Measurements from ENCODE around the gene KIF5C. TPM values are rescaled to one million over a fixed set of nuclear protein-coding genes. Genes with fewer than 3 reads are reported as not detected.

Gene KIF5C
- total RNA-seq, 3 donors from 2014 or later, result 2.7 to 13.3 (median 6.2) TPM

DNA sequence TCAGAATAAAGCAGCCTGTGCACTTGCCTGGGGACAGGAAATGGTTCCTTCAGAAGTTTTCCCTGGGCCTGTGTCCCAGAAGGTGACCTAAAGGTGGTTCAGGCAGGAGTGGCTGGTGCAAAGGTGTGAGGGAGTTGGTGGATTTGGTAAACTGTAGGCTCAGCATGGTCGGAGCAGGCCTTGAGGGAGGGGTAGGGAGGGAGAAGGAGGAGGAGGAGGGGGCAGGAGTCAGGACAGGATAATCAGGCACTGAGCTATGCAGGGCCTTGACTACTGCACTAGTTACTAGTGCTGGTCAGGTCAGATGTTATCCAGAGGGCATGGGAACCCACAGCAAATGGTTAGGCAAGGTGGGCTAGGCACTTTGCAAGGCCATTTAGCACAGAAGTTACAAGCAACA, 184.8 kb downstream of the KIF5C start:
- Histone ChIP-seq H3K9me3 (no peaks in the 10 kb centered on the region), H3K36me3 (no peaks in the 10 kb centered on the region), H3K27ac (no peak overlapping the region), H3K4me1 (no peaks in the 10 kb centered on the region), H3K27me3 (no peaks in the 10 kb centered on the region), H3K4me3 (no peak overlapping the region)
- no peak for DNase-seq (ENCODE audit: low spot score in 2 of 2)
- no peak for TF ChIP-seq POLR2AphosphoS5 (IDR thresholded peaks at IDR 0.05)
- TF ChIP-seq, protein P1, sequence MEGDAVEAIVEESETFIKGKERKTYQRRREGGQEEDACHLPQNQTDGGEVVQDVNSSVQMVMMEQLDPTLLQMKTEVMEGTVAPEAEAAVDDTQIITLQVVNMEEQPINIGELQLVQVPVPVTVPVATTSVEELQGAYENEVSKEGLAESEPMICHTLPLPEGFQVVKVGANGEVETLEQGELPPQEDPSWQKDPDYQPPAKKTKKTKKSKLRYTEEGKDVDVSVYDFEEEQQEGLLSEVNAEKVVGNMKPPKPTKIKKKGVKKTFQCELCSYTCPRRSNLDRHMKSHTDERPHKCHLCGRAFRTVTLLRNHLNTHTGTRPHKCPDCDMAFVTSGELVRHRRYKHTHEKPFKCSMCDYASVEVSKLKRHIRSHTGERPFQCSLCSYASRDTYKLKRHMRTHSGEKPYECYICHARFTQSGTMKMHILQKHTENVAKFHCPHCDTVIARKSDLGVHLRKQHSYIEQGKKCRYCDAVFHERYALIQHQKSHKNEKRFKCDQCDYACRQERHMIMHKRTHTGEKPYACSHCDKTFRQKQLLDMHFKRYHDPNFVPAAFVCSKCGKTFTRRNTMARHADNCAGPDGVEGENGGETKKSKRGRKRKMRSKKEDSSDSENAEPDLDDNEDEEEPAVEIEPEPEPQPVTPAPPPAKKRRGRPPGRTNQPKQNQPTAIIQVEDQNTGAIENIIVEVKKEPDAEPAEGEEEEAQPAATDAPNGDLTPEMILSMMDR (IDR thresholded peaks at IDR 0.05), result no peak
- TF ChIP-seq POLR2A (IDR thresholded peaks at IDR 0.05), result no peak
- intact Hi-C loops (cut with DNase I; ENCODE audit: low total_unique reads), result no loop called here

DNA sequence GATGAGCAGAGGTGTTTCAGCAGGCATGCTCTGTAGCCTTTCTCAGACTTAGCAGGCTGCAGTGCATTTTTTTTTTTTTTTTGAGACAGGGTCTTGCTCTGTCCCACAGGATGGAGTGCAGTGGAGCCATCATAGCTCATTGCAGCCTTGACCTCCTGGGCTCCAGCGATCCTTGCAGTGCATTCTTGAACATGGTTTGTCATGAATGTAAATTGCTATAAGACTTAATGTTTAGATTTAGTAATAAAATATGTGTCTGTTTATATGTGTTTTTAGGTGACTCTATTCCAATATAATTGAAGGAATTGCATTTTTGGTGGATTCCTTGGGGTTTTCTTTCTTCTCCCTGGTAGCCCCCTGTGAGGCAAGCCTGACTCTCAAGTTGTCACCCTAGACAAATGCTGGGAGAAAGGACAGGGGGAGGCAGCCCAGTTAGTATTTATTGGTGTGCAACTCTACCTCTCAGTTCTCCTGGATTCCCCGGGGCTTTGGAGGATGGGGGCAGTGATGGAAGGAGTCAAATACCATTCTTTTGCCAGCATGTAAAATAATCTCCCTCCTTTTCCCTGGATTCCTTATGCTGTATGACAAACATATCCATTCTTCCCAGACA, 186.2 kb downstream of the KIF5C start:
- TF ChIP-seq POLR2A (IDR thresholded peaks at IDR 0.05), result no peak
- no peak for TF ChIP-seq POLR2AphosphoS5 (IDR thresholded peaks at IDR 0.05)
- TF ChIP-seq, protein P1 (IDR thresholded peaks at IDR 0.05), result no peak
- intact Hi-C loops (cut with DNase I; ENCODE audit: low total_unique reads), result no loop called here

DNA sequence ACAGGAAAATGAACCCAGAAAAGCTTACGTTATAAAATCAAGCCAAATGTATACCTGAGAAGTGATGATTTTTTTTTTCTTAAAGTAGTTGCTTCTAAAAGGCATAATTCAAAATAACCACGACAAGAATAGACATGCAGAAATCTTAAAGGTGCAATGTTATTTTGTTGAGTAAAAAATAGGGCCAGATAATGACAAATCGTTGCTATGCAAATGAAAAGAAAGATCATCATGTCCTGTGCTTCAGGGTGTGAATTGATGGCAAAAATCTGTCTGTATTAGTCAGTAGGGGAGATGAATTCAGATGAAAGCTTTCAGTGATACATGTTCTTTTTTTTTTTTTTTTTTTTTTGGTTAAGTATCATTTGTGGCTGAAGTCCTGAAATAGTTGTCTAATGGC, 187.5 kb downstream of the KIF5C start:
- Histone ChIP-seq H3K4me3 (no peak overlapping the region), H3K27me3 (no peaks in the 10 kb centered on the region), H3K27ac (no peak overlapping the region), H3K4me1 (no peaks in the 10 kb centered on the region), H3K36me3 (no peaks in the 10 kb centered on the region), H3K9me3 (no peaks in the 10 kb centered on the region)
- no peak for DNase-seq (ENCODE audit: low spot score in 2 of 2)
- no peak for TF ChIP-seq POLR2A (IDR thresholded peaks at IDR 0.05)
- no peak for TF ChIP-seq POLR2AphosphoS5 (IDR thresholded peaks at IDR 0.05)
- TF ChIP-seq, protein P1 (IDR thresholded peaks at IDR 0.05), result no peak
- intact Hi-C loops (cut with DNase I; ENCODE audit: low total_unique reads), result no loop called here

More for the DNA sequence above, 186.2 kb downstream of the KIF5C start:
- H3K4me1 ChIP-seq, result no peaks in the 10 kb centered on the region
- H3K9me3 ChIP-seq, result no peaks in the 10 kb centered on the region
- DNase-seq (ENCODE audit: low spot score in 2 of 2), result no peak
- no peaks in the 10 kb centered on the region for H3K36me3 ChIP-seq
- H3K27me3 ChIP-seq, result no peaks in the 10 kb centered on the region
- H3K27ac ChIP-seq, result no peak overlapping the region
- H3K4me3 ChIP-seq, result no peak overlapping the region

DNA sequence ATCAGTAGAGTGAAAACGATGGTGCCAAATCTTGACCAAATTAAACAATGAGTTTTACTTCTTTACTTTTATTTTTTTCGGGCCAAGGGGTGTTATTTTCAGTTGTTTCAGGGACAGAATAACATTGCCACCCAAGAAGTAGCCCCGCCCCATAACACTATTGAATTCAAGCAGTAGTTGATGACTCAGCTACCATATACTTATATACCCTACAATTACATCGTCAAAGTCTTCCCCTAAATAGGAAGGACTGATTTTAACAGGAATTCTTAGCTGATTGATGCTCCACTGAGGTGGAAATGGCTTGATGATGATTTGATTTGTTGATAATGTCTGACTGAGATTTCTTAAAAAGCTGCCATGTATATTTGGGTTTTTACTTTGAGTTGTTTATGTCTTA, 188.2 kb downstream of the KIF5C start:
- TF ChIP-seq, protein P1 (IDR thresholded peaks at IDR 0.05), result no peak
- no peak for TF ChIP-seq POLR2AphosphoS5 (IDR thresholded peaks at IDR 0.05)
- Histone ChIP-seq H3K4me1 (no peaks in the 10 kb centered on the region), H3K9me3 (no peaks in the 10 kb centered on the region), H3K27me3 (no peaks in the 10 kb centered on the region), H3K4me3 (no peak overlapping the region), H3K27ac (no peak overlapping the region), H3K36me3 (no peaks in the 10 kb centered on the region)
- intact Hi-C loops (cut with DNase I; ENCODE audit: low total_unique reads), result no loop called here
- DNase-seq (ENCODE audit: low spot score in 2 of 2), result no peak

DNA sequence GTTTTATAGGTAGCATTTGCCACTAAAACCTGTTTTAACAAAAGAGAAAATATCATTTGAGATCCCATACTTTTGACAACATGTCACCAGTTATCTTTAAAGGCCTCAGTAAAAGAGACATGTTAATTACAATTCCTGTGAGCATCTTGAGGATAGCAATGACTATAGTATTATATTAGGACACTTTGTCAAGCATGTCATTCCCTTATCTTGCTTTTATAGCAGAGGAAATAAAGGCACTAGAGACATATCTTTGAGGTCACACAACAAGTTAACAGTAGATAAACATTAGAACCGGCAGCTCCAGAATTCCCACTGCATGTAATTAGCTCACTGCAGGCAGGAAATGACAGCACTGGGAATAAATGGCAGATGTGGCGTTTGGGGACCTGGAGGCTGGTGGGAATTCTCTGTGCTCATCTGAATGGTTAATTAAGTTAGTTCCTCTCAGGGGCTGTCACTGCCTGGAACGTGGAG, 189.4 kb downstream of the KIF5C start:
- intact Hi-C loops (cut with DNase I; ENCODE audit: low total_unique reads), result no loop called here
- H3K4me3 ChIP-seq, result no peak overlapping the region
- no peaks in the 10 kb centered on the region for H3K4me1 ChIP-seq
- H3K36me3 ChIP-seq, result no peaks in the 10 kb centered on the region
- H3K9me3 ChIP-seq, result no peaks in the 10 kb centered on the region
- TF ChIP-seq POLR2A (IDR thresholded peaks at IDR 0.05) (no peak), POLR2AphosphoS5 (IDR thresholded peaks at IDR 0.05) (no peak)
- TF ChIP-seq, protein P1 (IDR thresholded peaks at IDR 0.05), result no peak
- no peaks in the 10 kb centered on the region for H3K27me3 ChIP-seq
- H3K27ac ChIP-seq, result peak overlapping the region in 1 of 2 donors; percentile 38
- no peak for DNase-seq (ENCODE audit: low spot score in 2 of 2)

Data from breast epithelium (tissue), 4 donors.